Smooth muscle cell (in vitro differentiated cells): ENCODE results near the gene P4HA3. TPM values are rescaled to one million over a fixed set of nuclear protein-coding genes. Genes with fewer than 3 reads are reported as not detected.

Source experiments
- DNase-seq: peaks from one replicate; lab custom pipeline; 2025; ENCODE audit not compliant: unreplicated experiment; lab: John Stamatoyannopoulos, UW
- H2AFZ ChIP-seq: fragments of 200-600 bp; sonication (generic); 2 replicates; pipeline ENCODE4 v1.6.0; 2016; ENCODE audit warnings: antibody characterized with exemption, low read depth, mild to moderate bottlenecking
- H3F3A ChIP-seq: fragments of 200-600 bp; sonication (generic); 2 replicates; pipeline ENCODE4 v1.6.0; 2017; ENCODE audit warnings: antibody characterized with exemption, low read depth
- H3K27ac ChIP-seq: fragments of 200-600 bp; sonication (generic); 2 replicates; pipeline ENCODE4 v1.5.1; 2016; ENCODE audit warnings: low read depth, mild to moderate bottlenecking
- H3K27me3 ChIP-seq: fragments of 200-600 bp; sonication (generic); 2 replicates; pipeline ENCODE4 v1.6.1; 2016; ENCODE audit warnings: low read depth, mild to moderate bottlenecking
- H3K36me3 ChIP-seq: fragments of 200-600 bp; sonication (generic); 2 replicates; pipeline ENCODE4 v1.5.1; 2016; ENCODE audit warnings: low read depth
- H3K4me1 ChIP-seq: fragments of 200-600 bp; sonication (generic); 2 replicates; pipeline ENCODE4 v1.5.1; 2016; ENCODE audit warnings: low read depth
- H3K4me2 ChIP-seq: fragments of 200-600 bp; sonication (generic); 2 replicates; pipeline ENCODE4 v1.6.0; 2016; ENCODE audit warnings: mild to moderate bottlenecking
- H3K4me3 ChIP-seq: fragments of 200-600 bp; sonication (generic); 2 replicates; pipeline ENCODE4 v1.5.1; 2016; ENCODE audit warnings: mild to moderate bottlenecking
- H3K79me2 ChIP-seq: fragments of 200-600 bp; sonication (generic); 2 replicates; pipeline ENCODE4 v1.6.0; 2016; ENCODE audit warnings: low read depth, mild to moderate bottlenecking
- H3K9ac ChIP-seq: fragments of 200-600 bp; sonication (generic); 2 replicates; pipeline ENCODE4 v1.6.0; 2016; ENCODE audit warnings: low read depth
- H3K9me3 ChIP-seq: fragments of 200-600 bp; sonication (generic); replicated peaks from 2 replicates; pipeline ENCODE4 v1.5.1; 2016; ENCODE audit warnings: low read depth
- H4K20me1 ChIP-seq: fragments of 200-600 bp; sonication (generic); 2 replicates; pipeline ENCODE4 v1.6.0; 2016; ENCODE audit warnings: low read depth
- WGBS: methylation state at CpG from one replicate; pipeline ENCODE4 v1.1.7; 2016; ENCODE audit warnings: low lambda C conversion rate; 5-methylcytosine and 5-hydroxymethylcytosine counted together
- polyA plus RNA-seq: library from polyadenylated mRNA; unstranded; fragments of >200 nt; fragmentation: Nextera tagmentation; extraction: Ambion mirVana; gene quantifications from 2 replicates; pipeline ENCODE4 v1.2.1, GENCODE V29; 2016
- total RNA-seq: library from RNA; depleted of rRNA; stranded (reverse); fragments of >200 nt; gene quantifications from 2 replicates; pipeline ENCODE4 v1.2.3, GENCODE V29; 2014
- TF ChIP-seq, protein P1 (sequence below): fragments of 200-600 bp; sonication (generic); IDR thresholded peaks from 2 replicates; pipeline ENCODE4 v1.5.1; 2017; ENCODE audit warnings: borderline replicate concordance, mild to moderate bottlenecking, antibody characterized with exemption; ENCODE audit not compliant: insufficient read depth, poor library complexity, severe bottlenecking

Gene P4HA3
- total and polyA plus RNA-seq, 2 experiments from 2014 or later: 6.9 to 18.9 TPM

DNA sequence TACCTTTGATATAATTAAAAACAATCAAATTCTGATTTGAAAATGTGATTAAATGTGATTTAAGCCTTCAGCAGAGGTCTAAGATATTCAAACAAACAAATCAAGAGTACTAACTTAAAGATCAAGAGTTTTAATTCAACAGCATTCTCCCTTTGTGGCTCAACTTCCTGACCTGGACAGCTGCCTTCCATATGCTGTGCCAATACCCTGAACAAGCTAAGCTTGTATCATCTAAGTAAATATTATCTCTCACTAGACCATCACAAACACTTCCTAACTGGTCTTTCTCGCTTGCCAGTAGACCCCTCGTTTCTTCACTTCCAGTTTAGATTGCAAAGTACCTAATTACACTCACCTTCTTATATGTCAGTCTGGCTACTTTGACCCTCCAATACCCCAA, 35.9 kb upstream of the P4HA3 start:
- H3K36me3 ChIP-seq: peaks cover 20% of the 10 kb centered on the region
- H2AFZ ChIP-seq: no peak overlapping the region
- no peaks in the 10 kb centered on the region for H3K9me3 ChIP-seq
- no peak for DNase-seq
- H3K9ac ChIP-seq: no peak overlapping the region
- no peak overlapping the region for H3K4me3 ChIP-seq
- H3K79me2 ChIP-seq: no peaks in the 10 kb centered on the region
- no peak overlapping the region for H3K4me2 ChIP-seq
- TF ChIP-seq, protein P1, sequence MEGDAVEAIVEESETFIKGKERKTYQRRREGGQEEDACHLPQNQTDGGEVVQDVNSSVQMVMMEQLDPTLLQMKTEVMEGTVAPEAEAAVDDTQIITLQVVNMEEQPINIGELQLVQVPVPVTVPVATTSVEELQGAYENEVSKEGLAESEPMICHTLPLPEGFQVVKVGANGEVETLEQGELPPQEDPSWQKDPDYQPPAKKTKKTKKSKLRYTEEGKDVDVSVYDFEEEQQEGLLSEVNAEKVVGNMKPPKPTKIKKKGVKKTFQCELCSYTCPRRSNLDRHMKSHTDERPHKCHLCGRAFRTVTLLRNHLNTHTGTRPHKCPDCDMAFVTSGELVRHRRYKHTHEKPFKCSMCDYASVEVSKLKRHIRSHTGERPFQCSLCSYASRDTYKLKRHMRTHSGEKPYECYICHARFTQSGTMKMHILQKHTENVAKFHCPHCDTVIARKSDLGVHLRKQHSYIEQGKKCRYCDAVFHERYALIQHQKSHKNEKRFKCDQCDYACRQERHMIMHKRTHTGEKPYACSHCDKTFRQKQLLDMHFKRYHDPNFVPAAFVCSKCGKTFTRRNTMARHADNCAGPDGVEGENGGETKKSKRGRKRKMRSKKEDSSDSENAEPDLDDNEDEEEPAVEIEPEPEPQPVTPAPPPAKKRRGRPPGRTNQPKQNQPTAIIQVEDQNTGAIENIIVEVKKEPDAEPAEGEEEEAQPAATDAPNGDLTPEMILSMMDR: no peak
- H3K4me1 ChIP-seq: no peaks in the 10 kb centered on the region
- 88% methylated on average over 2 of the region's 2 CpGs for WGBS
- no peak overlapping the region for H3K27ac ChIP-seq
- H3K27me3 ChIP-seq: no peaks in the 10 kb centered on the region
- H4K20me1 ChIP-seq: no peaks in the 10 kb centered on the region
- no peaks in the 10 kb centered on the region for H3F3A ChIP-seq

DNA sequence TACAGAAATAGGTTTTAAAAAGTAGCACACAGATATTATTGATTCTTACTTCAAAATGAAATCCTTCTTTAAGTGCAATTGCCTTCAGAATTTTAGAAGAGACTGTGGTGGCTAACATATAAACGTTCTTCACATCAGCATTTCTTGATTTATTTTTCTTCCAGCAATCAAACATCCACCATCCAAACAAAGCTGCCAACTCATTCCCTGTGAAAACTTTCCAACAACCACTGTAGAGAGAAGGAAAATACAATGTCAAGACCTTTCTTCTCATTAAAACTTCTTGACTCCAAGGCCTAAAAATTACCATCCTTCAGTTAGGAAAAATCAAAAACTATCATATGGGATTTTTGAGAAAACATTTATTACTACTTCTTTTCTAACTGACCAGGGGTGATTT, 34.0 kb upstream of the P4HA3 start:
- no peak for DNase-seq
- H3K79me2 ChIP-seq: no peaks in the 10 kb centered on the region
- H3K36me3 ChIP-seq: peaks cover 17% of the 10 kb centered on the region
- no peaks in the 10 kb centered on the region for H3K4me1 ChIP-seq
- no peak overlapping the region for H2AFZ ChIP-seq
- H3K4me3 ChIP-seq: no peak overlapping the region
- no peaks in the 10 kb centered on the region for H3F3A ChIP-seq
- H4K20me1 ChIP-seq: no peaks in the 10 kb centered on the region
- TF ChIP-seq, protein P1: no peak
- H3K9ac ChIP-seq: no peak overlapping the region
- no peak overlapping the region for H3K4me2 ChIP-seq
- no peaks in the 10 kb centered on the region for H3K27me3 ChIP-seq
- 95% methylated on average over 1 of the region's 1 CpG for WGBS
- no peaks in the 10 kb centered on the region for H3K9me3 ChIP-seq
- no peak overlapping the region for H3K27ac ChIP-seq

DNA sequence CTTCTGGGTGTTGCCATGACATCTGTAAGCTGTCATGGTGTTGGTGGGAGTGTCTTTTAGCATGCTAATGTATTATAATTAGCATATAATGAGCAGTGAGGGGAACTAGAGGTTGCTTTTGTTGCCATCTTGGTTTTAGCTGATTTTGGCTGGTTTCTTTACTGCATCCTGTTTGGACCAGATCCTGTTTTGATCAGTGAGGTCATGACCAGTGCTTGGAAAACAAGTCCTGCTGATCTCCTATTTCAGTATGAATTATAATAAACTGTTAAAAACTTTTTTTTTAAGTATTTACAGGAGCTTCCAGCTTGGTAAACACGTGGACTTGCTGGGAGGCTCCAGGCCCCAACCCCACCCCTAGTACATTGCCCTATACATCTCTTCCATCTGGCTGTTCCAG, 30.5 kb upstream of the P4HA3 start:
- no peaks in the 10 kb centered on the region for H3K9me3 ChIP-seq
- H3K9ac ChIP-seq: no peak overlapping the region
- DNase-seq: no peak
- WGBS: 81% methylated on average over 1 of the region's 1 CpG
- H3K4me1 ChIP-seq: no peaks in the 10 kb centered on the region
- no peak overlapping the region for H3K27ac ChIP-seq
- H3K36me3 ChIP-seq: peaks cover 25% of the 10 kb centered on the region
- TF ChIP-seq, protein P1: no peak
- H4K20me1 ChIP-seq: no peaks in the 10 kb centered on the region
- H3K27me3 ChIP-seq: no peaks in the 10 kb centered on the region
- no peak overlapping the region for H3K4me3 ChIP-seq
- H3F3A ChIP-seq: no peaks in the 10 kb centered on the region
- H3K4me2 ChIP-seq: no peak overlapping the region
- H3K79me2 ChIP-seq: no peaks in the 10 kb centered on the region
- H2AFZ ChIP-seq: no peak overlapping the region

DNA sequence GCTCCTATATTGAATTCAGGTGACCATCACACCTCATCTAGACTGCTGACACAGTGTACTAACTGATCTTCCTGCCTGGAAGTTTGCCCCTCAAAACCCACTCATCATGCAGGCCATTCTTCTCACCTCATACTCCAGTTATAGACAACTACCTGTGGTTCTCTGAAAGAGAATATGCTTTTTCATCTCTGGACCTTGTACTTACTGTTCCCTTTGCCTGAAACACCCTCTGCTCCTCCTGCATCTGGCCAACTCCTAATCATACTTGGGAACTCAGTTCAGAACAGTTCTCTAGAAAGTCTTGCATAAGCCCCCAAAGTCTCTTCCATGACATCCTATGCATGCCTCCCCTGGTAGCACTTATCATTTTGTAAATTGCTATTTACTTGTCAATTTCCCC, 28.2 kb upstream of the P4HA3 start:
- no peaks in the 10 kb centered on the region for H3K9me3 ChIP-seq
- no peaks in the 10 kb centered on the region for H3K4me1 ChIP-seq
- H3K79me2 ChIP-seq: no peaks in the 10 kb centered on the region
- TF ChIP-seq, protein P1: no peak
- H2AFZ ChIP-seq: no peak overlapping the region
- H3K36me3 ChIP-seq: peaks cover 26% of the 10 kb centered on the region
- no peak overlapping the region for H3K4me2 ChIP-seq
- no peak overlapping the region for H3K9ac ChIP-seq
- no peaks in the 10 kb centered on the region for H3K27me3 ChIP-seq
- no peak overlapping the region for H3K27ac ChIP-seq
- no peak overlapping the region for H3K4me3 ChIP-seq
- DNase-seq: no peak
- no peaks in the 10 kb centered on the region for H3F3A ChIP-seq
- no peaks in the 10 kb centered on the region for H4K20me1 ChIP-seq
